Hematopoietic multipotent progenitor cell (in vitro differentiated cells): ENCODE results near the gene NKD1. TPM values are rescaled to one million over a fixed set of nuclear protein-coding genes. Genes with fewer than 3 reads are reported as not detected.
"Not testable (repeated sequence)": the region's sequence is repeated elsewhere in the genome, so short reads cannot be mapped to it uniquely, and the experiment has no call there.

Experiments
- DNase-seq, 3 donors: peaks; one replicate each; pipeline ENCODE4 v3.0.0-alpha.2; 2011 to 2015; ENCODE audit warnings: low read depth in 2 of 3, low spot score in 2 of 3
- total RNA-seq: library from RNA; depleted of rRNA; stranded (reverse); fragments of >200 nt; gene quantifications from one replicate; pipeline ENCODE4 v1.2.3, GENCODE V29; 2012

Gene NKD1
- total RNA-seq, 1 donor = under 0.01 TPM

DNA sequence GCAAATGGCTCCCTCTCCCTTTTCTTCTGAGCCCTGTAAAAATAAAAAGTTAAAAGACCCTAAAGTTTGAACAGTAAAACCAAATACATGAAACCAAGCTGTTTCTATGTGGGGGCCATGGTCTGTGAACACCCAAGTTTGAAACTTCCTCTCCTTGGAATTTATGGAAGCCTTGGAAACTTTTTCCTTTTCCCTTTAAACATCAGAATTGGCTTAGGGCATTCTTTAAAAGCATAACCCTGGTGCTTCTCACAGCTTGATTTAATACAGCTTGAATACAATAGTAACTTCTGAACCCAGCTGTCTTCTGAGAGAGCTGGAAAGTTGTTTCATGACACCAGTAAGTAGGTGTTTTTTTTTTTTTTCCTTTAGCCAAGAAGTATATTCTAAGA is 26.5 kb downstream of the NKD1 start:
- DNase-seq = no peak

DNA sequence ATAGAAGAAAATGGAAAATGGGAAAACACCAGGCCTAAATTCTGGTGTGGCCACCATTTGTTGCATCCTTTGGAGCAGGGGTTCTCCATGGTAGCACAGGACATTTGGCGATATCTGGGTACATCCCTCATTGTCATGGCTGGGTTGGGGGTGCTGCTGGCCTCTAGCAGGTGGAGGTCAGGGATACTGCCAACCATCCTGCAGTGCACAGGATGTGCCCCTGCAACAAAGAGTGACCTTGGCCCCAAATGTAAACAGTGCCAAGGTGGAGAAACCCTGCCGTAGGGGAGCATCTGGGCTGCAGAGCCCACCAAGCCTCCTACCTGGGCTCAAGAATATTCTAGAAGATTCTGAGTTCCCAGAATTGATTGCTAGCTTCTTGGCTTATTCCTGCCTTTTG is 27.5 kb downstream of the NKD1 start:
- no peak for DNase-seq

DNA sequence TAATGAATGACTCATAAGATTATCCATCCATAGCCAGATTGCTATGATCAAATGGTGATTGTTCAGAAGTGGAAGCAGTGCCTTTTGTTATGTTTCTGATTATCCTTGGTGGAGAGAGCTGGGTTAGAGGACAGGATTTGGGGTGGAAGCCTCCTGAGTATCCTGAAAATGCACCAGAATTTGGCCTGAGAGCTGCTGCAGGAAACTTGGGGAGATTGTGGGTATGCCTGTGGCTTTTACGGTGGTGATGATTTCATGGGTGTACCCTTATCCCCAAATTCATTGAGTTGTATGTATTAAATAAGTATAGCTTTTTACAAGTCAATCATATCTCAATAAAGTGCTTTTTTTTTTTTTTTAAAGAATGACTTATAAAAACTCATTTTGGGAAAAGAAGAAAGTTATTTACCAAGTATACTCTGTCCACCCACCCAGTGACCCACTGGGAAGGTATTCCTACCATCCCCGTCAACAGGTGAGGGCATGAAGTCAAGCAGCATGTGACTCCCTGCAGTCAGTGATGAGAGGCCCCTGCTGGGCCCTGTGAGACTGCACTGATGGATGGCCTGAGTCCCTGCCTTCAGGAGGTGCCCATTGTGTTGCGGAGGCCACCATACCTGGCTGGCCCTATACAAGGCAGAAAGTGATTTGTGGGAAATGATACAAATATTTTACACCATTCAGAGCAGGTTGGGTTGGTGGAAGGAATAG is 28.4 kb downstream of the NKD1 start:
- DNase-seq = no peak

DNA sequence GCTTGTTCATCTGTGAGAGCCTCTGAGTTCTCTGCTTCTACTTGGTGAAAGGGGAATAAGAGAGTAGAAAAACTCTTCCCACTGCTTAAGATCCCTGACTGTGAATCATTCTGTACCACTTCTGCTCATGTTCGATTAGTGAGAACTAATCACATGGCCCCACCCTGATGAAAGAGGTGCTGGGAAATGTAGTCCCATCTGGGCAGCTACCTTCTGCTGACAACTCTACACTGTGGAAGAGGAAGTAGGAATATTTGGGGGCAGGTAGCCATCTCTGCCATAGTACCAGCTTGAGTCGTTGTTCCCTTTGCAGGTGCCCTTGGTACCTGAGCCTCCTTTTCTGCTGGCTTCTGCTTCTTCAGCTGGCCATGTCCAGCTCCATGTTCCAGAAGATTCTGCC is 29.9 kb downstream of the NKD1 start:
- no peak for DNase-seq

DNA sequence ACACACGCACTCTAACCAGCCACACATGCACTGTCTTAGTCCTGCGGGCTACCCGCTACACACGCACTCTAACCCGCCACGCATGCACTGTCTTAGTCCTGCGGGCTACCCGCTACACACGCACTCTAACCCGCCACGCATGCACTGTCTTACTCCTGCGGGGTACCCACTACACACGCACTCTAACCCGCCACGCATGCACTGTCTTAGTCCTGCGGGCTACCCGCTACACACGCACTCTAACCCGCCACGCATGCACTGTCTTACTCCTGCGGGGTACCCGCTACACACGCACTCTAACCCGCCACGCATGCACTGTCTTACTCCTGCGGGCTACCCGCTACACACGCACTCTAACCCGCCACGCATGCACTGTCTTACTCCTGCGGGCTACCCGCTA is 31.2 kb downstream of the NKD1 start:
- not testable (repeated sequence) for DNase-seq

DNA sequence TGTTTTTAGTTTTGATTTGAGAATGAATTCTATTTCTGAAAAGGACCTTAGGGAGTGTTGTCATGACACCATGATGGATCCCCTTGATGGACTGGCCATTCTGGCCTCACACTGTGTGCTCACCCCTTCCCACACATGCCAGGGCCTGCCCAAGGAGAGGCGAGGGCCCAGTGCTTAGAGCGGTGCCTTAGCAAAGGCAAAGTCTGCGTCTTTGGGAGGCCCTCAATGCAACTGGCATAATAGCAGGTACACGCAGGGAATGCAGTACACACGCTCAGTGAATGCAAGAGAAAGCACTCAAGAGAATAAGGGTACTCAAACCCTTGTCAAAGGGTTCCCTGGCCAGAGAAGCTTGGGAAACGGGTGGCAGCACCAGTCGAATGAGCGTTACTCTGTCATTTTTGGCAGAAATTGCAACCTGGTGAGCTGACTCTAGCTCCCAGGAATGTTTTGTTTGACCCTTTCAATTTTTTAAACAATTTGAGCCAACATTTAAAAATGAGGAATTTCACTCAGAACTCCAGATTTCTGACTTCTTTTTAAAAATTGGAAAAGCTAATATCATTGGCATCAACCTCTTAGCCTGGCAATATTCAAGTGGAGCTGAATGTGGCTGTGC is 32.1 kb downstream of the NKD1 start:
- DNase-seq = no peak

DNA sequence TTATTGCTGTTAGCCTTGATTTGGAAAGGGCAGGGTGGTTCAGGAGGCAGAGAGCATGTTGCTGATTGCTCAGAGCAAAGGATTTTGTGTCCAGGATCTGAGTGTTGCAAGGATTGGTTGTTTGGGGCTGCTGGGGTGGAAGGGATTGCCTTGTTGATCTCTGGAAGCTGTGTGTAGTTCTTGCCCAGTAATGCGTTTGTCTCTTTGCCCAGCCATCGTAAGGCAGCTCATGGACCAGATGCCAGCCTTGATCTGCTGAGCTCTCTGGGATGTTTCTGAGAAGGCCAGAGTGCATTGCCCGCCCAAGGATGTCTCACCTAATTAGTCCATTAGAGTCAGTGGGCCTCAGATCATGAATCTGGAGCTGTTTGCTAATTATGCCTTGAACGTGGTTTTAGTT is 33.6 kb downstream of the NKD1 start:
- DNase-seq = no peak

DNA sequence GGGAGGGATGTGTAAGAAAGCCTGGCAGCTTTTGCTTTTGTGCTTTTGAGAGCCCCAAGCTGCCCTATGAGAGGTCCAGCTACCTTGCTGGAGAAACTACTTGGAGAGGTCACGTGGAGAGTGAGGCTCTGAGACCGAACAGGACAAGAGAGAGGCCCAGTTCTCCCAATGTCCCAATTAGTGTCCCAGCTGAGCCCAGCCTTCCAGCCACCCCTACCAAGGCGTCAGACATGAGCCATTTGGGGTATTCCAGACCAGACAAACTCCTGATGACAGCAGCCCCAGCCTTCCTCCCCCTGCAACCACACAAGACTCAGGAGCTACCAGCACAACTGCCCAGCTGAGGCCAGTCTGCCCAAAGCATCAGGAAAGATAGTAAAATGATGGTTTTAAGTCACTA is 35.0 kb downstream of the NKD1 start:
- DNase-seq = no peak

DNA sequence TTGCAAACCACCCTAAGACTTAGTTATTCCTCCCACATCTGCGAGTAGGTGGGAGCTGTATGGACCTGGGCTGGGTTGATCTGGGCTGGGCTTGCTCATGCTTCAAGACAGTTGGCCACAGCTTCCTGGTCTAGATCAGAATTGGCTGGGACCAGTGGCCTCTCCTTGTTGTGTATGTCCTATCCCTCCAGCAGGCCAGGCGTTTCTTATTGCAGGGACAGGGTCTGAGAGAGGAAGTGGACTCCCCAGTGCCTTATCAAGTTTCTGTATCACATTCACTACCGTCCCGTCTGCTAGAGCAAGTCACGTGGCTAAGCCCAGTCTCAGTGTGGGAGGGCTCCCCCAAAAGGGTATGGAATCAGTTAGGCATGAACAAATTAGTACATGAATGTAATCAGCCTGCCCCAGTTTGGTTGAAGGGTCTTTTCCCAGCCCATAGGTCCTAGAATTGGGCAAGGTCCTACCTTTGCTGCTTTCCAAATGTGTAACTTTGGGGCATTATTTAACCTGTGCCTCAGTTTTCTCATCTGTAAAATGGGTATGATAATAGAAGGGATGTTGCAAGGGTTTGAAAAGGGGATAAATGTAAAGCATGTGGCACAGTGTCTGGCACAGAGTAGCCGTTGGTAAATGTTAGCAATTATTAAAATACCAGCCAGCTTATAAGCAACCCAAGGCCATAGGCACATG is 36.0 kb downstream of the NKD1 start:
- DNase-seq = peak in 1 of 3 donors; percentile 20

DNA sequence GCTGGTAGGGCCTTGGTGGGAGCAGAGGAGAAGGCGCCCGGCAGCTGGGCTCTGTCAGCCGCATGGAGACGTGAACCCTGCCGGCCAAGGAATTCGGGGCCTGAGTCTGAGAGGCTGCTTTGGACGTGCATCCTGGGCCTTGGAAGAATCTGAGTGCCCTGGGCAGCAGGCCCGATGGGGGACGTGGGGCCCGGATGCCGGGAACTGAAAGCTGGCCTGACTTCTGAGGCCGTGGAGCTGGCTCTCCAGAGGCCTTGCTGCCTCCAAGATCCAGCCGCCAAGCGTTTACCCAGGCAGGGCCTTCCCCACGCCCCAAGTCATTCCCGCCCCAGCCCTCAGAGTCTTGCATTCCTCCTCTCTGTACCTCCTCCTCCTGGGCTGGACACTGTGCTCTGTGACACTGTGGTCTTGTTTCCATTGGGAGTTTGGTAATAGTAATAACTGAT is 37.2 kb downstream of the NKD1 start:
- DNase-seq = no peak

DNA sequence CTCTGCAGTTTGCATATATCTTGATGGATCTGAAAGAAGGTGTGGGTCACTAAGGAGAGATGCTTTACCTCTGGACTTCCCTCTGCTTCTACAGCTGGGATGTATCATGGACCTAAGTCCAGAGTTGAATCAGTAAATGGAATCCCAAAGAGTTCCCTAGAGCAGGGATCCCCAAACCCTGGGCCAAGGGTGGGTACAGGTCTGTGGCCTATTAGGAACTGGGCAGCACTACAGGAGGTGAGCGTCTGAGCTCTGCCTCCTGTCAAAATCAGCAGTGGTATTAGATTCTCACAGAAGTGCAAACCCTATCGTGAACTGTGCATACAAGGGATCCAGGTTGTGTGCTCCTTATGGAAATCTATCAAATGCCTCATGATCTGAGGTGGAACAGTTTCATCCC is 39.3 kb downstream of the NKD1 start:
- no peak for DNase-seq

DNA sequence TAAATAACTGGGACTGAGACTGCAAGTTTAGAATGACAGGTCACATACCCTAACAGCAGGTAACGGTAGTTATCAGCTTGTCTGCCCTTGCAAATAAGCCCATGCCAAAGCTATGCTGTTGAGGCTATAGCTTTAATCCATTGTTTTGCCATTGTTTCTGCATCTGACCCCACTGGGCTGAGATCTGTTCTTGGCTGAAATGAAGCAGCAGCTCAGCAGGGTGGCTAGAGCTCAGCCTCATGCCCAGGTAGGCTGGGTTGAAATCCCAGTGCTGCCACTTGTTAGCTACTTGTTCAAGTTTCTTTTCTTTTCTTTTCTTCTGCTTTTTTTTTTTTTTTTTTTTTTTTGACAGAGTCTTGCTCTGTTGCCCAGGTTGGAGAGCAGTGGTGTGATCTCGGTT is 40.1 kb downstream of the NKD1 start:
- no peak for DNase-seq

DNA sequence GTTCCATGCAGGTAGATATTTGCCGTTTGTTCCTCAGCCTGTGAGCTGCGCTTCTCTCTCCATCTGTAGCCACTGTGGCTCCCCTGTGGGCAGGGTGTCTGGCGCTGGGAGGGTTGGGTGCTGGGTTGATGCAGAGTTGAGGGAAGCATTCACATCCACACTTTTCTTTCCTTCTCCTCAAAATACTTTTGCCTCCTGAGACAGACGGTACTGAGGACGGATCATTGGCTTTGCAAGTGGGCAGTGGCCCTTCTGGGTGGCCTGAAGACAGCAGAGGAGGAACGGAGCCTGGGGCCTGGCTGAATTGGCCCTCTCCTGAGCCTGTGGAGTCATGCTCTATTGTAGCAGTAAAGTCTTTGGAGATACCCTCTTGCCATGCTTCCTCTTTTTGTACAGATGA is 43.0 kb downstream of the NKD1 start:
- DNase-seq = no peak

DNA sequence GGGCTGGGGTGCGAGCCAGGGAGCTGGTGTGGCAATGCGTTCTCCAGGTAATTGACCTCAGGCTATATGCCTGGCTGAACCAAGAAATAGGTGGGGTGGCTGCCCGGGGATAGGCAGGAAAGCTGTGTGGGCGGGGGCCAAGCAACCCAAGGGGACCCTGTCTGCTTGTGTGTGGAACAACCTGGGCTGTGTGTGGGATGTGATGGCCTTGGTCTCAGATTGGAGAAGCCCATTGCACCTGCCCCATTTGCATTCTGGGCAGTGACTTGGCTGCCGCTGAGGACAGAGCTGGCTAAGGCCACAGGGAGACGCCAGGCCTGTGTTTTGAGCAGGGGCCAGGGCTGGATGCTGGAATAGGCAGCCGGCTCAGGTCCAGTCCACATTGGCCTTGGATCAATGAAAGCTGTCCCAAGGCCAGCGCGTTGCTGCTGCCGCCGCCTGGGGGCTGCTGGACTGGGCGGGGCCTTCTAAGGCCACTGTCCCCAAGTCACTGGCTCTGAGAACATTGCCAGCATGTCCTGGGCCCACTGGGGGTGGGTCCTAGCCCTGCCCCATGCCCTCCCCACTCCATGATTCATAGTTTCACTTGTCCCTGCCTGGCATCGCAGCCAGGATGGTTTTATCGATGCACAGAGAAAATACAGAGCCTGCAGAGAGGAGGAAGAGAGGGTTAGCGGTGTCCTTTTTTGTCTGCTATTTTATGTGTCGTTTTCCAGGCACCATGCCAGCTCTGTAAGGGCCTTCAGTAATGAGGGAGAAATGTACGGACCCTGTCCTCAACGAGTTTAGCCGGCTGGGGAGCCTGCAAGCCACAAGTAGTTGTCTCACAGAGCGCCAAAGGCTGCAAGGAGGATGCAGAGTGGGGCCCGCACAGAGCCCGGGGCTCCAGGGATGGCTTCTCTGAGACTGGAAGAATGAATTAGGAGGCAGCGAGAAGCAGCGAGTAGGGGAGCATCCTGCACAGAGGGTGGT is 43.9 kb downstream of the NKD1 start:
- DNase-seq = peak in 1 of 3 donors; percentile 38

DNA sequence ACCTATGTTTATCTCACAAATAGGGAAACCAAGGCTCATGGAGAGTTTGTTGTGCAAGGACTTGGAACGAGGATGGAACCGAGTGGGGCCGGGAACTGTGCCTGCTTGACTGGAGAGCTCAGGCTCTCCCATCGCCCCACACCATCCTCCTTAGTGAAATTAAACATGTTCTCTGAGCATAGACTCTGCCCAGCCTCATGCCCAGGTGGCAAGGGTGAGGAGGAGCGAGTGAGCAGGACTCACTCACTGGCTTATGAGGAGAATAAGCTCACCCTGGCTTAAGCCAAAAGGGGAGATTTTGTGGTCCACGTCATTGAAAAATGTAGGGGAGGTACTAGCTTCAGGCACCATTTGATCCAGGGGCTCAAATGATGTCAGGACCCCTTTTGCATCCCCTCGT is 44.8 kb downstream of the NKD1 start:
- no peak for DNase-seq

DNA sequence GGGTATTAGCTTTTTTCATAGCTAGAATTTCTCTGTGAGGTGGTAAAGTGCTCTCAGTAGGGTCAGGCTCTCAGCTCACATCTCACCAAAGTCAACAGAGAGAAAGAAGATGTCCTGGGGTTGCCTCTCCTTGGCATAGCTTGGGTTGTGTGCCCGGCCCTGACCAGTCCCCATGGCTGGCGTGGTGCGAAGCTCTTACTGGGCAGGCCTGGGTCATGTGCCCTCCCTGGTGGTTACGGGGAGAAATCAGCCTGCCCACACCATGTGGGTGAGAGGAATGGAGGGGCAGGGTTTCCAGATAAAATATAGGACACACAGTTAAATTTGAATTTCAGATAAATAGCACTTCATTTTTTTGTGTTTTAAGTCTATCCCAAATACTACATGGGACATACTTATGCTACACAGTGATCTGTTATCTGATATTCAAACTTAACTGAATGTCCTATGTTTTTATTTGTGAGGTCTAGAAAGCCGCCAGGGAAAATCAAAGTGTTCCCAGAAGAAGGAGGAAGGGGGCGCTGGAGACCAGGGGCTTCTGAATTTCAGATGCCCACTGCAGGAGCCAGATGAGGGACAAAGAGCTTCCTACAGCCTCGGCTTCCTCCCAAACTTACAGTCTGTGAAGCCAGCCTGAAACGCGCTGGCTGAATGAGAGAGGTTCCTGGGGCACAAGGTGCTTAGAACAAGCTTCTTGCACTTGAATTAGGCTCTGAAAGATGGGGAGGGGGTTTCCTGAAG is 45.4 kb downstream of the NKD1 start:
- DNase-seq = no peak

DNA sequence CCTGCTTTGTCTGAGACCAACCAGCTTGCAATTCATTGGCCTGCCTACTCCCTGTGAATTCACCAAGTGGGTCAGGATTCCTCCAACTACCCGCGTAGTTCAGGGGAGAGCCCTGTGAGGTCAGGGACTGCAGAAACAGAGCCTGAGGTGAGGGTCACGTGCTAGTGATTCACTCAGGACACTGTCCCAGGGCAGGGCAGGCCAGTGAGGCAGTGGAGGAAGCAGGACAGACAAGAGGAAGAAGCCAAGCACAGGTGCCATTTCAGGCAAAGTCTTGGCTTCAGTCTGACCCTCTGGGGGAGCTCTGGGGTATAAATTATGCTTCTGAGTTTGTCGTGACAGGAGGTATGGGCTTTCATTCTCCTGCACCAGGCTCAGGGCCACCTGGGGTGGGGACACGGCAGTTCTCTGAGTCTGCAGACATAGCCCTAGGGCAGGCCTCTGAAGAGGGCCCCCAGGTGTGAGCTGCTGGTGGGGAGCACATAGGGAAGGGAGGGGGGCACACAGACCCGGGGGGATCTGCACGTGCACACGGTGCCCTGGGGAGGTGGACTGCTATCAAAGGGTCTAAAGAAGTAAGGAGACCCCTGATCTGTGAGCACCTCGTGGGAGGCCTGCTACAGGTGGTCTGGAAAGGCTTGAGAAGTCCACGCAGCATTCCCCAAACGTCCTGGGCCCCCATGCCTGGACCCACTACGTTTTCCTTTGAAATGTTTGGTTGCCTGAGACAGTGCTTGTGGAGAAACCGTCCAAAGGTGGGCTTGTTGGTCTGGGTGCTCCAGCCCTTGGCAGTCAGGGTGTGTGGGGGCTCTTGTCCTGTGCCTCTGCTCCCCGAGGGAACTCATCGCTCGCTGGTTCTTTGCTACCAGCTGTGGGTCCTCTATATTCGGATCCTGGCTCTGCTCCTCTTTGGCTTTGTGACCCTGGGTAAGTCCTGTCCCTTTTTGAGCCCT is 46.4 kb downstream of the NKD1 start:
- DNase-seq = no peak

DNA sequence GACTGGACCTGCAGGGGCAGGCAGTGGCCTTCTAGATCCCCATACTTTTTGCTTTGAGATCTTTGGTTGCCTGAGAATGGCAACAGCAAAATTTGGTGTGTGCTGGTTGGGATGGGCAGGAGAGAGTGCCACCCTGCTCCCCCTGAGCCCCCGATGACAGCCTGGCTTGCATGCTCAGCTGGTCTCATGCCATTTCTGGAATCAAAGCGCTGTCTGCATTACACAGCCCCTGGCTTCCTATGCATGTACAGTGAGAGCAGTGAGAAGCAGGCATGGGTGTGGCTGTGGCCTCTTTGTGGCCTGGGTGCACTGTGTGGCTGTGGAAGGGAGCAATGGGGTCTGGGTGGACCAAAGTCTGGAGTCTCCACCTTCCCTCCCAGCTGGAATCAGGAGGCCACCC is 47.7 kb downstream of the NKD1 start:
- DNase-seq = no peak
